ENCODE data around the gene RECK.
"Not testable (repeated sequence)": the region's sequence is repeated elsewhere in the genome, so short reads cannot be mapped to it uniquely, and the experiment has no call there.

Gene RECK

DNA sequence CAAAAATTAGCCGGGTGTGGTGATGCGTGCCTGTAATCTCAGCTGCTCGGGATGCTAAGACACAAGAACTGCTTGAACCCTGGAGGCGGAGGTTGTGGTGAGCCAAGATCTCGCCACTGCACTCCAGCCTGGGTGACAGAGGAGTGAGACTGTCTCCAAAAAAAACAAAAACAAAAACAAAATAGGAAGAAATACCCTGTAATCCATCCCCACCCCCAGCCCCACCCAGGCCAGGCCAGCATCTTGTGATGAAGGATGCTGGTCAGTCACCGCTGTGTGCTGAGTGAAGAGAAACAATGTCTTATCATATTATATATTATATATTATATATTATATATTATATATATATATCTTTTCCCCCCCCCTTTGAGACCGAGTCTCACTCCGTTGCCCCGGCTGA, 117.0 kb downstream of the RECK start:
- no peak overlapping the region for H3K4me3 ChIP-seq (ENCODE audit: low read depth, low read length)
- no peak for DNase-seq (ENCODE audit: low read depth, low spot score)
- TF ChIP-seq CTCF (IDR thresholded peaks at IDR 0.05; ENCODE audit: insufficient read depth, low read length, missing control alignments) = no peak
- CTCF ChIA-PET = interaction anchor here (1.2 to 12.5 kb wide), 2 partner anchors 10 to 36 kb away, joined by 3 to 103 read pairs; no protein-coding TSS in a partner anchor
- POLR2A ChIA-PET = no interaction called here

- H3K4me3 ChIP-seq (ENCODE audit: low read depth, low read length) = no peak overlapping the region
- POLR2A ChIA-PET = interaction anchor here (0.6 to 1.2 kb wide), 3 partner anchors 9 to 269 kb away, joined by 3 read pairs; no protein-coding TSS in a partner anchor
- no peak for TF ChIP-seq CTCF (IDR thresholded peaks at IDR 0.05; ENCODE audit: insufficient read depth, low read length, missing control alignments)
- CTCF ChIA-PET = interaction anchor here (1.2 to 12.5 kb wide), 3 partner anchors 10 to 37 kb away, joined by 3 to 103 read pairs (median 3); no protein-coding TSS in a partner anchor
- no peak for DNase-seq (ENCODE audit: low read depth, low spot score)
Observed at GRCh38 chr9:36154331-36154952, 117.7 kb downstream of the RECK start.

GRCh38 chr9:36156116-36156515, 119.4 kb downstream of the RECK start:
- no peak for TF ChIP-seq CTCF (IDR thresholded peaks at IDR 0.05; ENCODE audit: insufficient read depth, low read length, missing control alignments)
- no peak overlapping the region for H3K4me3 ChIP-seq (ENCODE audit: low read depth, low read length)
- no peak for DNase-seq (ENCODE audit: low read depth, low spot score)
- POLR2A ChIA-PET = no interaction called here
- CTCF ChIA-PET = interaction anchor here (12.5 kb wide), 1 partner anchor 8 kb away, joined by 103 read pairs; no protein-coding TSS in a partner anchor

GRCh38 chr9:36158122-36158521, 121.4 kb downstream of the RECK start:
- no peak for DNase-seq (ENCODE audit: low read depth, low spot score)
- CTCF ChIA-PET = interaction anchor here (12.5 kb wide), 1 partner anchor 6 kb away, joined by 103 read pairs; no protein-coding TSS in a partner anchor
- no peak overlapping the region for H3K4me3 ChIP-seq (ENCODE audit: low read depth, low read length)
- POLR2A ChIA-PET = no interaction called here
- TF ChIP-seq CTCF (IDR thresholded peaks at IDR 0.05; ENCODE audit: insufficient read depth, low read length, missing control alignments) = no peak

DNA sequence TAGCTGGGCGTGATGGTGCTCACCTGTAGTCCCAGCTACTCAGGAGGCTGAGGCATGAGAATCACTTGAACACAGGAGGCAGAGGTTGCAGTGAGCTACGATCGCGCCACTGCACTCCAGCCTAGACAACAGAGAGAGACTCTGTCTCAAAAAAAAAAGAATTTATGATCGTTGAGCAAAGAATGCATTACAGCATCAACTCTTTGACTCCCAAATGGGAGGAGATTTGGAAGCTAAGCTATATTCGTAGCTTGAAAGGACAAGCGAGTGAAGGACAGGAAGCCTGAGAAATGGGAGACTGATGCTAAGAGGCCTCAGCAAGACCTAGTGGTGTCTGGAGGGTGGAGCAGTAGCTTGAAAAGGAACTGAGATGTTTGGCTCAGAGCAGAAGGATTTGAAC, 122.2 kb downstream of the RECK start:
- DNase-seq (ENCODE audit: low read depth, low spot score) = no peak
- POLR2A ChIA-PET = no interaction called here
- TF ChIP-seq CTCF (IDR thresholded peaks at IDR 0.05; ENCODE audit: insufficient read depth, low read length, missing control alignments) = no peak
- no peak overlapping the region for H3K4me3 ChIP-seq (ENCODE audit: low read depth, low read length)
- CTCF ChIA-PET = no interaction called here

GRCh38 chr9:36159509-36159908, 122.8 kb downstream of the RECK start:
- CTCF ChIA-PET; H3K4me3 ChIP-seq (ENCODE audit: low read depth, low read length); DNase-seq (ENCODE audit: low read depth, low spot score): not testable (repeated sequence)
- POLR2A ChIA-PET = interaction anchor here (0.6 kb wide), 2 partner anchors 8 to 32 kb away, joined by 3 read pairs; no protein-coding TSS in a partner anchor

DNA sequence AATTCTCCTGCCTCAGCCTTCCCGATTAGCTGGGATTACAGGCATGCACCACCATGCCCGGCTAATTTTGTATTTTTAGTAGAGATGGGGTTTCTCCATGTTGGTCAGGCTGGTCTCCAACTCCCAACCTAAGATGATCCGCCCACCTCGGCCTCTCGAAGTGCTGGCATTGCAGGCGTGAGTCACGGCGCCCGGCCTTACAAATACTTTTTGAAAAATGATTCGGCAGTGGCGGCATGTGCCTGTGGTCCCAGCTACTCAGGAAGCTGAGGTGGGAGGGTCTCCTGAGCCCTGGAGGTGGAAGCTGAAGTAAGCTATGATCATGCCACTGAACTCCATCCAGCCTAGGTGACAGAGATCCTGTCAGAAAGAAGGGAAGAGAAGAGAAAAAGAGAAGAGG, 123.4 kb downstream of the RECK start:
- not testable (repeated sequence) for H3K4me3 ChIP-seq (ENCODE audit: low read depth, low read length); DNase-seq (ENCODE audit: low read depth, low spot score)
- ChIA-PET CTCF (interaction anchor here (0.6 kb wide), 1 partner anchor 13 kb away, joined by 3 read pairs; no protein-coding TSS in a partner anchor), POLR2A (interaction anchor here (0.6 kb wide), 1 partner anchor 31 kb away, joined by 3 read pairs; no protein-coding TSS in a partner anchor)

All from AG04449 (cell line).